GM12872 (cell line): ENCODE data around the gene DAP3.

Source experiments
- CTCF ChIP-seq: IDR thresholded peaks from 3 replicates; pipeline ENCODE4 v1.5.1; 2011; ENCODE audit warnings: low read depth, mild to moderate bottlenecking, low read length, moderate library complexity; ENCODE audit not compliant: insufficient read depth

Gene DAP3

GRCh38 chr1:155649676-155650075 lies 39.2 kb upstream of the DAP3 start:
- no peak for TF ChIP-seq CTCF

GRCh38 chr1:155650231-155650757 lies 38.6 kb upstream of the DAP3 start:
- no peak for TF ChIP-seq CTCF

- no peak for TF ChIP-seq CTCF
Observed at GRCh38 chr1:155651861-155652661, 36.8 kb upstream of the DAP3 start.

GRCh38 chr1:155652951-155653350 lies 35.9 kb upstream of the DAP3 start:
- TF ChIP-seq CTCF = no peak

GRCh38 chr1:155657463-155657862 lies 31.4 kb upstream of the DAP3 start:
- no peak for TF ChIP-seq CTCF

- no peak for TF ChIP-seq CTCF
Observed at GRCh38 chr1:155669233-155670162, 19.4 kb upstream of the DAP3 start.

- no peak for TF ChIP-seq CTCF
Observed at GRCh38 chr1:155671750-155672149, 17.1 kb upstream of the DAP3 start.
